ENCODE data around the gene NUP214. TPM values are rescaled to one million over a fixed set of nuclear protein-coding genes. Genes with fewer than 3 reads are reported as not detected.

NUP214 gene
- polyA plus RNA-seq, 1 donor from 2014 or later = 15.0 TPM

GRCh38 chr9:131197160-131197911, 72.0 kb downstream of the NUP214 start:
- Histone ChIP-seq H3K9me2 (ENCODE audit: insufficient read depth, low read length) (no peaks in the 10 kb centered on the region), H3K27me3 (ENCODE audit: insufficient read depth, low read depth, low read length) (no peaks in the 10 kb centered on the region), H3K9me3 (ENCODE audit: low read length) (no peaks in the 10 kb centered on the region), H3K4me3 (ENCODE audit: low read length) (no peak overlapping the region), H3K4me2 (ENCODE audit: low read length) (no peak overlapping the region), H3K9ac (ENCODE audit: low read length) (no peak overlapping the region), H3K27ac (ENCODE audit: low read length) (no peak overlapping the region), H3K36me3 (ENCODE audit: insufficient read depth, low read length) (peaks cover 8% of the 10 kb centered on the region), H2AFZ (ENCODE audit: low read depth, low read length) (no peak overlapping the region), H4K20me1 (ENCODE audit: insufficient read depth) (no peaks in the 10 kb centered on the region), H3K79me2 (replicated peaks; ENCODE audit: insufficient read depth, low read length) (no peaks in the 10 kb centered on the region), H3F3A (ENCODE audit: insufficient read depth, low read length, poor library complexity, severe bottlenecking) (no peaks in the 10 kb centered on the region)
- TF ChIP-seq EZH2 (IDR thresholded peaks at IDR 0.05; ENCODE audit: borderline replicate concordance, insufficient read depth, low read length, poor library complexity, severe bottlenecking) (no peak), EP300 (conservative IDR thresholded peaks at IDR 0.05; ENCODE audit: poor library complexity, severe bottlenecking) (no peak), MXI1 (conservative IDR thresholded peaks at IDR 0.05; ENCODE audit: poor library complexity, severe bottlenecking) (no peak), TAF1 (IDR thresholded peaks at IDR 0.05; ENCODE audit: low read depth) (no peak), SMC3 (conservative IDR thresholded peaks at IDR 0.05; ENCODE audit: poor library complexity) (no peak)

- H3K4me3 ChIP-seq (ENCODE audit: low read length) = no peak overlapping the region
- no peak overlapping the region for H3K4me2 ChIP-seq (ENCODE audit: low read length)
- H4K20me1 ChIP-seq (ENCODE audit: insufficient read depth) = no peaks in the 10 kb centered on the region
- H3K9ac ChIP-seq (ENCODE audit: low read length) = no peak overlapping the region
- no peaks in the 10 kb centered on the region for H3K9me3 ChIP-seq (ENCODE audit: low read length)
- peaks cover 8% of the 10 kb centered on the region for H3K36me3 ChIP-seq (ENCODE audit: insufficient read depth, low read length)
- H3K27me3 ChIP-seq (ENCODE audit: insufficient read depth, low read depth, low read length) = no peaks in the 10 kb centered on the region
- no peaks in the 10 kb centered on the region for H3F3A ChIP-seq (ENCODE audit: insufficient read depth, low read length, poor library complexity, severe bottlenecking)
- no peak overlapping the region for H3K27ac ChIP-seq (ENCODE audit: low read length)
- no peak for TF ChIP-seq REST (IDR thresholded peaks at IDR 0.05; ENCODE audit: borderline replicate concordance)
- no peak for TF ChIP-seq RAD21 (conservative IDR thresholded peaks at IDR 0.05)
- TF ChIP-seq MXI1 (conservative IDR thresholded peaks at IDR 0.05; ENCODE audit: poor library complexity, severe bottlenecking) = no peak
- no peak for TF ChIP-seq CTCF (IDR thresholded peaks at IDR 0.05; ENCODE audit: poor library complexity, severe bottlenecking)
- TF ChIP-seq POLR2AphosphoS5 (IDR thresholded peaks at IDR 0.05) = no peak
- no peak for TF ChIP-seq TAF1 (IDR thresholded peaks at IDR 0.05; ENCODE audit: low read depth)
- no peak for TF ChIP-seq SMC3 (conservative IDR thresholded peaks at IDR 0.05; ENCODE audit: poor library complexity)
- no peak for TF ChIP-seq EZH2 (IDR thresholded peaks at IDR 0.05; ENCODE audit: borderline replicate concordance, insufficient read depth, low read length, poor library complexity, severe bottlenecking)
- no peak for TF ChIP-seq EP300 (conservative IDR thresholded peaks at IDR 0.05; ENCODE audit: poor library complexity, severe bottlenecking)
- H3K79me2 ChIP-seq (replicated peaks; ENCODE audit: insufficient read depth, low read length) = no peaks in the 10 kb centered on the region
- no peak overlapping the region for H2AFZ ChIP-seq (ENCODE audit: low read depth, low read length)
- no peaks in the 10 kb centered on the region for H3K9me2 ChIP-seq (ENCODE audit: insufficient read depth, low read length)
These were observed 72.8 kb downstream of the NUP214 start for GRCh38 chr9:131198041-131198715.
